Middle frontal gyrus (tissue), 1 donor: ENCODE measurements around the gene LVRN.

Source experiments
- DNase-seq: peaks from one replicate; pipeline ENCODE4 v3.0.0-alpha.2; 2015; ENCODE audit warnings: low spot score; ENCODE audit errors: extremely low spot score

LVRN gene

GRCh38 chr5:116023619-116024018 lies 61.3 kb downstream of the LVRN start:
- DNase-seq, result no peak

- no peak for DNase-seq
Measured at GRCh38 chr5:116025866-116026265, 63.6 kb downstream of the LVRN start.

GRCh38 chr5:116032094-116032517 lies 69.8 kb downstream of the LVRN start, which contains the start of gene ARL14EPL:
Gene ARL14EPL, plus strand, starts transcription at chr5:116032472. Its CDS starts 18,994 bp downstream, at chr5:116051466.
- no peak for DNase-seq

GRCh38 chr5:116032991-116033390 lies 70.7 kb downstream of the LVRN start:
- DNase-seq, result no peak

GRCh38 chr5:116035123-116035522 lies 72.8 kb downstream of the LVRN start:
- no peak for DNase-seq

- DNase-seq, result no peak
Measured at GRCh38 chr5:116037236-116037822, 75.1 kb downstream of the LVRN start.

GRCh38 chr5:116038817-116039216 lies 76.5 kb downstream of the LVRN start:
- no peak for DNase-seq

GRCh38 chr5:116042375-116042774 lies 80.1 kb downstream of the LVRN start:
- DNase-seq, result no peak

GRCh38 chr5:116044073-116044472 lies 81.8 kb downstream of the LVRN start:
- no peak for DNase-seq

- no peak for DNase-seq
Measured at GRCh38 chr5:116045821-116046220, 83.5 kb downstream of the LVRN start.

- DNase-seq, result no peak
Measured at GRCh38 chr5:116046261-116046660, 84.0 kb downstream of the LVRN start.

- DNase-seq, result no peak
Measured at GRCh38 chr5:116046823-116047222, 84.5 kb downstream of the LVRN start.

GRCh38 chr5:116058346-116058936 lies 96.2 kb downstream of the LVRN start:
- no peak for DNase-seq

GRCh38 chr5:116062352-116062751 lies 100.1 kb downstream of the LVRN start:
- DNase-seq, result no peak

GRCh38 chr5:116063950-116064349 lies 101.7 kb downstream of the LVRN start:
- no peak for DNase-seq

- no peak for DNase-seq
Measured at GRCh38 chr5:116068028-116068632, 105.9 kb downstream of the LVRN start.

GRCh38 chr5:116071211-116071610 lies 108.9 kb downstream of the LVRN start:
- DNase-seq, result no peak

GRCh38 chr5:116075191-116075831 lies 113.0 kb downstream of the LVRN start:
- DNase-seq, result no peak

- DNase-seq, result no peak
Measured at GRCh38 chr5:116076496-116076895, 114.2 kb downstream of the LVRN start.
